ENCODE measurements around the gene LPAR3.

Gene LPAR3

GRCh38 chr1:84802567-84803232, 90.3 kb downstream of the LPAR3 start:
- Histone ChIP-seq H3K27ac (ENCODE audit: poor library complexity, severe bottlenecking) (no peak overlapping the region), H3K4me1 (ENCODE audit: insufficient read depth, poor library complexity, severe bottlenecking) (no peaks in the 10 kb centered on the region), H3K36me3 (ENCODE audit: low read depth) (no peaks in the 10 kb centered on the region), H3K9me3 (ENCODE audit: severe bottlenecking) (no peaks in the 10 kb centered on the region), H3K4me3 (ENCODE audit: severe bottlenecking) (no peak overlapping the region), H3K27me3 (ENCODE audit: insufficient read depth, poor library complexity, severe bottlenecking) (no peaks in the 10 kb centered on the region)
- no peak for ATAC-seq (ENCODE audit: low read depth)
- no peak for TF ChIP-seq CTCF (IDR thresholded peaks at IDR 0.05; ENCODE audit: poor library complexity, severe bottlenecking)
- no peak for DNase-seq (ENCODE audit: low spot score)

GRCh38 chr1:84800090-84801073, 92.6 kb downstream of the LPAR3 start:
- ATAC-seq (ENCODE audit: low read depth) = no peak
- no peak for TF ChIP-seq CTCF (IDR thresholded peaks at IDR 0.05; ENCODE audit: poor library complexity, severe bottlenecking)
- H3K27me3 ChIP-seq (ENCODE audit: insufficient read depth, poor library complexity, severe bottlenecking) = no peaks in the 10 kb centered on the region
- no peak overlapping the region for H3K4me3 ChIP-seq (ENCODE audit: severe bottlenecking)
- H3K27ac ChIP-seq (ENCODE audit: poor library complexity, severe bottlenecking) = no peak overlapping the region
- H3K9me3 ChIP-seq (ENCODE audit: severe bottlenecking) = no peaks in the 10 kb centered on the region
- no peaks in the 10 kb centered on the region for H3K4me1 ChIP-seq (ENCODE audit: insufficient read depth, poor library complexity, severe bottlenecking)
- H3K36me3 ChIP-seq (ENCODE audit: low read depth) = no peaks in the 10 kb centered on the region
- DNase-seq (ENCODE audit: low spot score) = no peak

GRCh38 chr1:84797603-84798002, 95.4 kb downstream of the LPAR3 start:
- ATAC-seq (ENCODE audit: low read depth) (no peak), DNase-seq (ENCODE audit: low spot score) (no peak)
- no peaks in the 10 kb centered on the region for H3K36me3 ChIP-seq (ENCODE audit: low read depth)
- no peak overlapping the region for H3K27ac ChIP-seq (ENCODE audit: poor library complexity, severe bottlenecking)
- TF ChIP-seq CTCF (IDR thresholded peaks at IDR 0.05; ENCODE audit: poor library complexity, severe bottlenecking) = no peak
- H3K27me3 ChIP-seq (ENCODE audit: insufficient read depth, poor library complexity, severe bottlenecking) = no peaks in the 10 kb centered on the region
- no peaks in the 10 kb centered on the region for H3K9me3 ChIP-seq (ENCODE audit: severe bottlenecking)
- no peaks in the 10 kb centered on the region for H3K4me1 ChIP-seq (ENCODE audit: insufficient read depth, poor library complexity, severe bottlenecking)
- no peak overlapping the region for H3K4me3 ChIP-seq (ENCODE audit: severe bottlenecking)

- Histone ChIP-seq H3K27me3 (ENCODE audit: insufficient read depth, poor library complexity, severe bottlenecking) (no peaks in the 10 kb centered on the region), H3K9me3 (ENCODE audit: severe bottlenecking) (no peaks in the 10 kb centered on the region), H3K4me1 (ENCODE audit: insufficient read depth, poor library complexity, severe bottlenecking) (no peaks in the 10 kb centered on the region), H3K36me3 (ENCODE audit: low read depth) (no peaks in the 10 kb centered on the region), H3K27ac (ENCODE audit: poor library complexity, severe bottlenecking) (no peak overlapping the region), H3K4me3 (ENCODE audit: severe bottlenecking) (no peak overlapping the region)
- DNase-seq (ENCODE audit: low spot score) (no peak), ATAC-seq (ENCODE audit: low read depth) (no peak)
- TF ChIP-seq CTCF (IDR thresholded peaks at IDR 0.05; ENCODE audit: poor library complexity, severe bottlenecking) = no peak
These were observed 96.9 kb downstream of the LPAR3 start for GRCh38 chr1:84795966-84796600.
